AG09309 (cell line): ENCODE results near the gene TMTC2.

Experiments used
- DNase-seq: peaks from one replicate; pipeline ENCODE4 v3.0.0-alpha.2; 2010; ENCODE audit warnings: low read depth
- H3K4me3 ChIP-seq: 2 replicates; pipeline ENCODE4 v1.5.1; 2011; ENCODE audit warnings: mild to moderate bottlenecking, low read depth, low read length, moderate library complexity; ENCODE audit not compliant: control insufficient read depth
- TF ChIP-seq, protein P1 (sequence below): IDR thresholded peaks from 2 replicates; pipeline ENCODE4 v1.5.1; 2011; ENCODE audit warnings: mild to moderate bottlenecking, low read depth, low read length, inconsistent platforms; ENCODE audit not compliant: insufficient read depth, control insufficient read depth; ENCODE audit errors: missing control alignments

Gene TMTC2

DNA sequence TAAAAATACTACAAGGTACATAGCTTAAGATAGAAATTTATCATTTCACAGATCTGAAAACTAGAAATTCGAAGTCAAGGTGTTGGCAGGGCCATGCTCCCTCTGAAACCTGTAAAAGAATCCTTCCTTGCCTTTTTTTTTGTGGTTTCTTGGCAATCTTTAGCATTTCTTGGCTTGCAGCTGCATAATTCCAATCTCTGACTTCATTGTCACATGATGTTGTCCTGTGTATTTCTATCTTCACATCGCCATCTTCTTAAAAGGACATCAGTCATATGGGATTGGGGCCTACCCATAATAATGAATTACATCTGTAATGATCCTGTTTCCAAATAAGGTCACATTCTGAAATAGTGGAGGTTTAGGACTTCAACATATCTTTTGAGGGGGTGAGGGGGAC is 250.4 kb downstream of the TMTC2 start:
- DNase-seq, result no peak
- TF ChIP-seq, protein P1, sequence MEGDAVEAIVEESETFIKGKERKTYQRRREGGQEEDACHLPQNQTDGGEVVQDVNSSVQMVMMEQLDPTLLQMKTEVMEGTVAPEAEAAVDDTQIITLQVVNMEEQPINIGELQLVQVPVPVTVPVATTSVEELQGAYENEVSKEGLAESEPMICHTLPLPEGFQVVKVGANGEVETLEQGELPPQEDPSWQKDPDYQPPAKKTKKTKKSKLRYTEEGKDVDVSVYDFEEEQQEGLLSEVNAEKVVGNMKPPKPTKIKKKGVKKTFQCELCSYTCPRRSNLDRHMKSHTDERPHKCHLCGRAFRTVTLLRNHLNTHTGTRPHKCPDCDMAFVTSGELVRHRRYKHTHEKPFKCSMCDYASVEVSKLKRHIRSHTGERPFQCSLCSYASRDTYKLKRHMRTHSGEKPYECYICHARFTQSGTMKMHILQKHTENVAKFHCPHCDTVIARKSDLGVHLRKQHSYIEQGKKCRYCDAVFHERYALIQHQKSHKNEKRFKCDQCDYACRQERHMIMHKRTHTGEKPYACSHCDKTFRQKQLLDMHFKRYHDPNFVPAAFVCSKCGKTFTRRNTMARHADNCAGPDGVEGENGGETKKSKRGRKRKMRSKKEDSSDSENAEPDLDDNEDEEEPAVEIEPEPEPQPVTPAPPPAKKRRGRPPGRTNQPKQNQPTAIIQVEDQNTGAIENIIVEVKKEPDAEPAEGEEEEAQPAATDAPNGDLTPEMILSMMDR, result no peak
- H3K4me3 ChIP-seq, result no peak overlapping the region

DNA sequence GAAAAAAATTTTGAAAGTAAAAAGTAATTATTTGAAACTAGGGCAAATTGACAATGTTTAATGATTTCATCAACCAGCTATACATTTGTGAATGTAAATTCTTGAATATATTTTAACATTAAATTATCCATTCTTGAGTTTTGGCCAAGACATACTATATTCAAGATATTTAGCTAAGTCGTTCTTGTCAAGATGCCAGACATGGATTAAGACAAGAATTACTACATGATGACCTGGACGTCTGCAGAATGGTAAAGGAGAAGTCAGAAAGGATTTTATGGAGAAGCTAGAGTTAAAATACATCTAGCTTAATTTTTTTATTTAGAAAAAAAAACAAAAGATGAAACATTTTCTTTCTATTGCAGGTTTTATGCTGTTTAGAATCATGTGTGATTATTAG is 255.8 kb downstream of the TMTC2 start:
- TF ChIP-seq, protein P1, result no peak
- no peak for DNase-seq
- no peak overlapping the region for H3K4me3 ChIP-seq

DNA sequence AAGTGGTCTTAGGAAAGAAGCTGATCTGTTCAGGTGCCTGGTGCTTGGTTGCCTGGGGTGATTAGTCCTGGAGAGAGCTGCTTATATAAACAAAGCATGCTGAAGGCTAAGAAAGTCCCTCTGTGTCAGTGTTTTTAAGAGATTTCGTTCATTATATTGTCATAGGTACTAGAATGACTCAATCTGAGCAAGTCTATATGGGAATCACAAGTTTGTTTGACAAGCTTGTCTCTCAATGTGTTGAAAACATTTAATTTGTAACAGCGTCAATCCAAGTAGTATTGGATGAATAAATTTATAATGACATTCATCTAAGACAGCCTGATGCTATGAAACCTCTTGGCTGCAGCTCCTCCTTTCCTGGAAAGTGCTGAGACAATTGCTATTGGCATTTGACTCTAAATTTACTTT is 256.3 kb downstream of the TMTC2 start:
- DNase-seq, result no peak
- H3K4me3 ChIP-seq, result no peak overlapping the region
- TF ChIP-seq, protein P1, result no peak

DNA sequence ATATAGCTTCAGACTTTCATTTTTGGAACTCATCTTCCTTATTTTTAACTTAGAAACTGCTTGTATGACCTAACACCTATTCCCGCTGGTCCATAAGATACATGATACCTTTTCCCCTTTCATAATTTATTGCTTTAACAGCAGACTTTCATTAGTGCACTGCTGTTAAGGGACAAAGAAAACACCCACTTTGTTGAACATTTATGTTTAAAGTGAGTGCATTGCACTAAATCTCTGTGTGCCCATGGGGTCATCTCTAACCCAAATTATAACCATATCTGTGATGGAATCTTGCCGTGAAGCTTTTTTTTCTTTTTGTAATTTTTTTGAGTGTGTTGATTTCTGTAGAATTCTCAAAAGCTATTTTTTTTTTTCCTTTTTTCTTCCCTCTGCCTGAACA is 261.8 kb downstream of the TMTC2 start:
- TF ChIP-seq, protein P1, result no peak
- no peak for DNase-seq
- no peak overlapping the region for H3K4me3 ChIP-seq

DNA sequence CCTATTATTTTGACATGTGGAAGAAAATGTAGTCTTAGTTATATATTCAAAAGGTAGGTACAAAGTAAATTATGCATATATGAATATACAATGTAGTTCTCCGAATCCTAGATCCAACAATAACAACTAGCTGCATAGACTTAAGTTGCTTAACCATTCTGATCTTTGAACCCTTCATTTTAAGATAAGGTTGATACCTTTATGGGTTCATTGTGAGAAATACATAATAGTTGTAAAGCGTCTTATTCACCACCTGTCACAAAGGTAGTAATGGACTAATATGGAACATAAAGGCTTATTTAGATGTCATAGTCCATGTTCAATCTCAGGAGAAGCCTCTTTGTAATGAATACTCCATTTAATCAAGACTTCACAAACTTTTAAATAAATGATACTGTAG is 263.6 kb downstream of the TMTC2 start:
- DNase-seq, result no peak
- TF ChIP-seq, protein P1, result no peak
- no peak overlapping the region for H3K4me3 ChIP-seq

DNA sequence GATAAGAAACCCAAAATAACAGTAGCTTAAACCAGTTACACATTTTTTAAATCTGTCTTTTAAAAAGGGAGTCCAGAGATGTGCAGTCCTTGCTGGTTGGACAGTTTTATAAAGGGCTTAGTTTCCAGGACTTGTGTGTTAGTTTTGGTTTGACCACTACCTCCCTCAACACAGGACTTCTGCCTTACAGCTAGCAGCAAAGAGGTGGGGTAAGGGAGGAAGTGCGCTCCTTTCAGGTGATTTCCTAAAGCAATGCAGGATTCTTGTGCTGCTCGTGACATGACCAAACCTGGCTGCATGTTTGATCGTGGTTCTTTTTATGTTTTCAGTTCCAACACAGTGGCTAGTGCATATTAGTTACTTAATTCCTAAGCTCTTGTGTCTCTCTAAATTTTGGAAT is 266.2 kb downstream of the TMTC2 start:
- TF ChIP-seq, protein P1, result no peak
- DNase-seq, result no peak
- no peak overlapping the region for H3K4me3 ChIP-seq

DNA sequence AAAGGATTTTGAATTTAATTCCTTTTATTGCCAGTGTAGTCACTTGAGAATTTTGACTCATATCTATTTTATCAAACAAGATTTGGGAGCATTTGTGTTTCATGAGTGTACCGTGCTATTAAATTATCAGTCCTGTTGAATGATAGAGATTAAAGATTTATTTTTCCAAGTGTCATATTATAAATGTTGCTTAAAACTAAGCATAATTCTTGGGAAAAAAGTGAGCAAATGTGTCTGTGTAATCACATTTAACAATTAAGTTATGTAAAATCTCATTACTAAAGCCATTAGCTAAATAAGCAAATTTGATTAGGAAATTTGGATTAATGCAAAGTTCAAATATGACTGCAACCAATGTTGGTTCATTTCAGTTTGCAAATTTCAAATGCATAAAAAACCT is 266.7 kb downstream of the TMTC2 start:
- no peak for DNase-seq
- TF ChIP-seq, protein P1, result no peak
- H3K4me3 ChIP-seq, result no peak overlapping the region
